Hematopoietic multipotent progenitor cell treated with erythropoietin and hydrocortisone succinate and interleukin-3 and kit ligand, for 6 days (in vitro differentiated cells): Measurements from ENCODE around the gene DYNLL2.
"Not testable (repeated sequence)": the region's sequence is repeated elsewhere in the genome, so short reads cannot be mapped to it uniquely, and the experiment has no call there.

Experiments
- DNase-seq: peaks from one replicate; pipeline ENCODE4 v3.0.0-alpha.2; 2015

The DYNLL2 gene

DNA sequence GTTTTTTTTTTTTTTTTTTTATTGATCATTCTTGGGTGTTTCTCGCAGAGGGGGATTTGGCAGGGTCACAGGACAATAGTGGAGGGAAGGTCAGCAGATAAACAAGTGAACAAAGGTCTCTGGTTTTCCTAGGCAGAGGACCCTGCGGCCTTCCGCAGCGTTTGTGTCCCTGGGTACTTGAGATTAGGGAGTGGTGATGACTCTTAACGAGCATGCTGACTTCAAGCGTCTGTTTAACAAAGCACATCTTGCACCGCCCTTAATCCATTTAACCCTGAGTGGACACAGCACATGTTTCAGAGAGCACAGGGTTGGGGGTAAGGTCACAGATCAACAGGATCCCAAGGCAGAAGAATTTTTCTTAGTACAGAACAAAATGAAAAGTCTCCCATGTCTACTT lies 10.0 kb upstream of the DYNLL2 start:
- not testable (repeated sequence) for DNase-seq

DNA sequence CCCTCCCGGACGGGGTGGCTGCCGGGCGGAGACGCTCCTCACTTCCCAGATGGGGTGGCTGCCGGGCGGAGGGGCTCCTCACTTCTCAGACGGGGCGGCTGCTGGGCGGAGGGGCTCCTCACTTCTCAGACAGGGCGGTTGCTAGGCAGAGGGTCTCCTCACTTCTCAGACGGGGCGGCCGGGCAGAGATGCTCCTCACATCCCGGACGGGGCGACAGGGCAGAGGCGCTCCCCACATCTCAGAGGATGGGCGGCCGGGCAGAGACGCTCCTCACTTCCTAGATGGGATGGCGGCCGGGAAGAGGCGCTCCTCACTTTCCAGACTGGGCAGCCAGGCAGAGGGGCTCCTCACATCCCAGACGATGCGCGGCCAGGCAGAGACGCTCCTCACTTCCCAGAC lies 8.8 kb upstream of the DYNLL2 start:
- not testable (repeated sequence) for DNase-seq

DNA sequence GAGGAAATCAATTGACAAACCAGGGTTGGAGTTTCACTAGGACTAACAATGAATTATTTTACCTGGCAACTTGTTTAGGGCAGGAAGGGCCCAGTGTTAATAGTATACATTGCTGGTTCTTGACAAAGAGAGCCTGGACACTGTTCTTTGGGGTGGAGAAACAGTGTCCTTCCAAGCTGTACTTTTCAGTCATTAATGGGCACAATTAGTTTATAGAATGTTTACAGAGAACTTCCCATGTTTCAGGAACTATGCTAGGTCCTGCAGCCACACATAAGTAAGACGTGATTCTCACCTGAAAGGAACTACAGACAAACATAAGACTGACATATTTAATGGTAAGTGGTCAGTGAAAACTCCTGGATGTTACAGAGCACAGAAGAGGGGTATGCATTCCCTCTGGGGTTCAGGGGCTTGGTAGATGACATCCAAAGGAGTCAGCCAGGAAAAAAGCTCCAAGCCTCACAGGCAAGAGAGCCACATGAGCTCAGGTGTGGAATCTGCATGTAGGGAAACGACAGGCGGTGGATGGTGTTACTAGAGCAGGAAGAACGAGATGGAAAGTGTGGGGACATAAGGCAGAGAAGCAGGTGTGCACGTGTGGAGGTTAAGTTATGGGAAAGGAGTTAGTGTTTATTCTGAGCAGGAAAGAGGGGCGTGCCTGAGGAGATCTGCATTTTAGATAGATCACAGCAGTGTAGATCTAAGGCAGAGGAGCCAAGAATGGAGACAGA lies 3.8 kb upstream of the DYNLL2 start:
- no peak for DNase-seq

DNA sequence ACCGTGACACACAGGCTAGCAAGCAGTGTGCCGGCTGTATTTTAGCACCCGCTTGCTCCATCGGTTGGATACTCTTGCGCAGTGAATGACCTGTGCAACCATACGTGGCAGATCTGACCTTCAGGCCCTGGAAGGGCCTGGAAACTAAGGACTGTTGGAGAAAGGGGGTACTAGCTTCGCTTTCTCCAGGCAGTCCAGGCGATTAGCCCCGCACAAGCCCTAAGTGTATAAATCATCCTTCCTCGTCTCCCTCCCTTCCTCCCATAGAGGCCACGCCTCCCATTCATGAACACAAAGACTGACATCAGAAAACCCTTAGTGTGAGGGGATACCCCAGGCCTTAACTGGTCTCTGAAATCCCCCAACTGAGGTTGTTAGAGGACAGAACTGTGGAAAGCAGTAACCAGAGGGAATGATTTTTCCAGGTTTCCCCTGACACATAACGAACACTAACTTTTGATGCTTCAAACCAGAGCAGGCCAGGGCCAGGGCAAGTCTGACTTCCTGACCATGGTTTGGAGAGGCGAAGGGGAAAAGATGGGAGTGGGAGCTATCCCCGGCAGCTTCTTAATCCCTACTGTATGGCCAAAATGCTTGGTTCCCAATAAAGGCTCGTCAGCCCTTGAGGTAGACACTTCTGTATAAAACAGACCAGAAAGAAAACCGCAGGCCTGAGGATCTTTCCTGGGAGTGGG lies 1.4 kb upstream of the DYNLL2 start:
- DNase-seq = no peak

DNA sequence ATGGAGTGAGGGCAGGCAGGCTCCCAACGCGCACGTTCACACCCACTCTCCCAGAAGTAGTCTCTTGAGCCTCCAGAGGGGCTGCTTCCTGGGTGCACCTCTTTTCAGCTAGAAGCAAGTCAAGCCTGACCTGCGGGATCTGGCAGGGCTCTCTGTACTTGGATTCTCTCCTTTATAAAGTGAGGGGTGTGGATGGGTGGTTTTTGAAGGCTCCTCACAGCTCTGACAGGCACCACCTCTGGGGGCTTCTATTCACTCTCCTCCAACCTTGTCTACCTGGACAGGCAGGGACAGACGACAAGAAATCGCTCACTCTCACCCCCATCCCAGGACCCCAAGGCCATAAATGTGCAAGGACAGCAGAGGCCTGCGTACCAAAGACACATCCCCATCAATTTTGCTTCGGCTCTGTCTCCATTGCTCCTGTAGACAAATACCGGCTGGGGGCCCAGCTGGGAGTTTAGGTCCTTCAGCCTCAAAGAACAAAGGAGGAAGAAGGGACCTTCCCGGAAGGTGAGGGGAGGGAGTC lies 814 bp upstream of the DYNLL2 start:
- DNase-seq = no peak

DNA sequence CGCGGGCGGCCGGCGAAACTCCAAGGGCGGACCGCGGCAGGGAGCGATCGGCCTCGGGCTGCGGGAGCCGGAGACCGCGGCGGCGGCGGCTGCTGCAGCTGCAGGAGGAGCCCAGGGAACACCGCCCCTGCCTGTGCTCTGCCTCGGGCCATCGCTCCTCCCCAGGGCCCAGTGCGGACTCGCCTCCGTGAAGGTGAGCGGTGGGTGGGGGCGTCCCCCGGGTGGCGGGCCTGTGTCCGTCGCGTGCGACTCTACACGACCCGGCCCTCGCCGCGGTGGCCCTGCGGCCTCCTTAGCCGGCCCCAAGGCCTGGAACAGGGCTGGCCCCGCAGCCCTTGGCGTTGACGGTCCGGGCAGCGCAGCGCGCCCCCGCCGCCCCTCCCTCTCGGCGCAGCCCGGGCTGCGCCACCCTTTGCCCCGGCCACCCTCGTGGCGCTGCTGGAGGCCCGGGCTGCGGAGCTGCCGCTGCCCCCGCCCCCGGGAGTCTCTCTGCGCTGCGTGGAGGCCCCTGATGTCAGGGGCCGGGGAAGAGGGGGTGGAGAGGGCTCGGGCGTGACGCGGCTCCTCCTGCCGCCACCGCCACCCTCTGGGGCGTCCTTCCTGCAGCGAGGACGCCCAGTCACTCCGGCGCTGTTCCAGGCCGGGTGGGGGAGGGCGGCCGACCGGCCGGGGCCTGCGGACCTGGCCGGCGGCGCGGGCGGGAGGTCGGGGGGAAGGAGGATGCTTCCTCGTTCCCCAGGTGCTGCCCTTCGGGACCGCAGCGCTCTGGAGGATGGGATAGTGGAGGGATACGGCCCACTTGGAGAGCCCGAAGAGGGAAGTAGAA lies 485 bp downstream of the DYNLL2 start:
- peak; percentile 78 for DNase-seq

DNA sequence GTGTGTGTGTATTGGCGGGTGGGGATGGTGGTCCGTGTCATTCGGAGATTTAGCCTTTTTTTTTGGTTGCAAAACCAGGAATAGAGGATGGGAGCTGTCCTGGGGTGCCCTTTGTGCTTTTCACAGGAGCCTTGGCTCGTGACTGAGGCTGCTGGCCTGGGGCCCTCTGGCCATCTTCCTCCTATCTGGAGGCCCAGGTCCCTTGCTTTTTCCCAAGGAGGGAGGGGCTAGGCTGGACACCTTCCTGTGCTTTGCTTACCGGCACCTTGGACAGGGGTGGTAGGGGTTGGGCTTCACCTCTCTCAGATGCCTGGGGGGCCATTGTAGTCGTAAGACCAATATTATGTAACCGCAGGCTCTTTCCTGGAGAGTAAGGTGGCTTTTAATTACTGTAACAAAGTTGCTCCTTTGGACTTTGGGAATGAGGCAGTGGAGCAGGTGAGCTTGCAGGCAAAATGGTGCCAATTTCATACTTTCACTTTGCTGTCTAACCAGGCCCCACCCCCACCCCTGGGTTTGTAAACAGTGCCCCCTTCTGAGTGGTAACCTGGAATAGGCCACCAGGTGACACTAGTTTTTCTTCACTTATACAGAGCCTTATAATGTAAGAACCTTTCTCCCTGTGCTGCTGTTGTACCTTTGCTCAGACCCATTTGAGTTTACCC lies 1.2 kb downstream of the DYNLL2 start:
- peak; percentile 83 for DNase-seq

DNA sequence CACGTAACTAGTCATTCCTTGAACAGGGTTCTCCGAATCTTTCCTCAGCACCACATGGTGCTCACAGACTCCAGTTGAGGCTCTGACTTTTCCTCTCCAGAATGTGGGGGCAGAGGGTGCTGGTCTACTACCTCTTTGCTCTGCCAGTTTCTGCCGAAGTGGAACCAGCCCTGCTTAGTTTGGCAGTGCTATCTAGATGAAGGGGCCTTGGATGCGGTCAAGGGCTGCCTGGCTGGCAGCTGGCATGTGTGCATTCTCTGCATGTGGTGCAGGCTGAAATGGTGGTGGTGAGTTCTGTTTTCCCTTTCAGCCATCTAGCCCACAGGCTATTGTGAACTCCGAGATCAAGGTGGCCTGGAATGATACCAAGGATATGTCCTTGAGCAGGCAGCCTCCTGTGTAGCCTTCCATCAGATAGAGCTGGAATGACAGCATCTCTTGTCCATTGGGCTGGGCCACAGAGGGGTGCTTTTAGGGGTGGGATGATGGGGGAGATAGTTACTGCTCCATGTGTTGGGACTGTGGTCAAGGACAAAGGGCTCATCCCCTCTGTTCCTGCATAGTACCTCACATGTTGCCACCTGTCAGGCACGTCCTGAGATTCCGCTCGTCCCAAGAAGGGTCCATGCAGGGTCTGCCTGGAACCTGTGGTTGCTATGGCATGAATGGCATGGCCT lies 2.0 kb downstream of the DYNLL2 start:
- DNase-seq = peak; percentile 23

DNA sequence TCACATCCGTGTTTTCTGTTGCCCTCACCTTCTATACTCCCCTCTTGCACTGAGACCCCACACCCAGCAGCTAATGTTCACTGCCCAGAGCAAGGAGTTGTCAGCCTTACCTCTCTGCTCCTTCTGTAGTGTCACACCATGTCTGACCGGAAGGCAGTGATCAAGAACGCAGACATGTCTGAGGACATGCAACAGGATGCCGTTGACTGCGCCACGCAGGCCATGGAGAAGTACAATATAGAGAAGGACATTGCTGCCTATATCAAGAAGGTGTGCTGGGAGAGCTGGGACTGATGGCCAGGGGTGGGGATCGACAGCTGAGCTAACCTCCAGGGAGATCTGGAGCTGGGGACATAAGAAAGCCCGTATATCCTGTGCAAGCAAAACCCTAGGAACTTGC lies 3.7 kb downstream of the DYNLL2 start:
- no peak for DNase-seq

DNA sequence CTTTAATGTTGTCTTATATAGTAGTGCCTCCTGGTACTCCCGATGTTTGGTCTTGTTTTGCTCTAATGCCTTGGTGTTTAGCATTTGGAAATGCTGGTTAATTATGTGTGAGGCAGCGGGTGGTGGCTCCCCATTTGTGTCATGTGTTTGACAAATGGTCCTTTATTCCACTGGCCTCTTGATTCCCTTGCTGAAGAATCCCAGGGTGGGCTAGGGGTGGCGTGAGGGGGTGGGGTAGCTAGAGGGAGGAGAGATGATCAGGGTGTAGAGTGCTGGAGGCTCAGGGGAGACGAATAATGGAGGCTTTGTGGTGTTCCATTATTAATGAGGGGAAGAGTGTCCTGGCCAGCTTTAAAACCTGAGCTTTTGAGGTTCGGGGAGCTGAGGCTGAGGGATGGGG lies 5.4 kb downstream of the DYNLL2 start:
- no peak for DNase-seq

DNA sequence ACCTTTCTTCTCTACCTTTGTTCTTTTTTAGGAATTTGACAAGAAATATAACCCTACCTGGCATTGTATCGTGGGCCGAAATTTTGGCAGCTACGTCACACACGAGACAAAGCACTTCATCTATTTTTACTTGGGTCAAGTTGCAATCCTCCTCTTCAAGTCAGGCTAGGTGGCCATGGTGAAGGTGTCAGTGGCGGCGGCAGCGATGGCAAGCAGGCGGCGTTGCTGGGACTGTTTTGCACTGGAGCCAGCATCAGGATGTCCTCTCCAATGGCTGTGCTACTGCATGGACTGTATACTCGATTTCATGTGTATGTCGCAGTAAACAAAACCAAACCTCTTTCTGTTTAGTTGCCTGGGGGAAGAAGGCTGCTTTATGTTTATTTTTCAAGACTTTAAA lies 5.9 kb downstream of the DYNLL2 start:
- no peak for DNase-seq

DNA sequence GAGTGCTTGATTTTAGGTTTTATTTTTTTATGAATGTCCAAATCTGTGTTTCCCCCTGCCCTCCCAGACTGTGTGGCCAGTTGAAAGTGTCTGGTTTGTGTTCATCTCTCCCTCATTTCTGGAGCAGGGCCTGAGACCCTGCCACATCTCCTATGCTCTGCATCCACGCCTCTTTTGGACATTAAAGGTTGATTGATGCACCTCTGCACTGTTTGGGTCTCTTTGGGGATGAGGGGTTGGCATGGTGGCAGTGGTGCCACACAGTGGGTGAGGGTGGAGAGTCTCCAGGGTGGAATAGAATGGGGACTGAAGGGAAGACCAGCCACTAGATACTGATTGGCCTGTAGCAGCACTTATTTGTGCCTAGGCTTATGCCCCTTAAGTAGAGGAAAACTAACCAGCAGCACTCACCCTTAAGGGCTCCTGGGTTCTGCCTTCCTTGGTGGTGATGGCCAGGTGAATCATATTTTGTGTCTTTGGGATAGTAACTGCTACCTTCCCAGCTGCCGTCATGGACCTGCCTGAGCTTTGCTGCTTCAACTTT lies 7.9 kb downstream of the DYNLL2 start:
- DNase-seq = no peak

DNA sequence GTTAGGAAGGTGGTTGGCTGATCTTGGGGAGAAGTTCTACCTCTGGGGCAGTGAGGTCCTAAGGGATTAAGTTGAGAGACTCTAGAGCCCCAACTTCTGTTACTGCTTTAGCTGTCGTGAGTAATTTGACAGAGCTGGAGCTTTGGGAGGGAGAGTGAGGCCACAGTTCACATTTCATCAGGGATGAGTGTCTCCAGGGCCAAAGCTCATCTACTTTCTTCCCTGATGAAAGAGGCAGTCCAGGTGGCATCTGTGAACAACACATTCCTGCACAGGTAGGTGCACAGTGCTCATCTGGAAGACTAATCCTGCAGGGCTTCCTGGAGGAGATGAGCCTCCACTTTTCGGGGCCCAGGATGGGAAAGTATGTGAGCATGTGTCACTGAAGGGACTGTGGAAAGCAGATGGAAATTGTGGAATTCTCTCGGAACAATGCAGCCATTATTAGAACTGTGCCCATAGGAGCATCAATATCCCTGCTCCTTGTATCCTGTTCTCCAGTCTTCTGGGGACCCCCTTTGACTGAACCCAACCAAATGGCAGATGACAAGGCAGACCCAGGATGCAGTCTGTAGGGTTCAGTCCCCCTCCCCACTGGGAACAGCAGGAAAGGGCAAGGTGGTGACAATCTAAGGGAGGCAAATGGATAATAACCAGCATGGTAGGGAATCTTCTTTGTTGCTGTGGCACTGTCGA lies 9.0 kb downstream of the DYNLL2 start:
- no peak for DNase-seq

DNA sequence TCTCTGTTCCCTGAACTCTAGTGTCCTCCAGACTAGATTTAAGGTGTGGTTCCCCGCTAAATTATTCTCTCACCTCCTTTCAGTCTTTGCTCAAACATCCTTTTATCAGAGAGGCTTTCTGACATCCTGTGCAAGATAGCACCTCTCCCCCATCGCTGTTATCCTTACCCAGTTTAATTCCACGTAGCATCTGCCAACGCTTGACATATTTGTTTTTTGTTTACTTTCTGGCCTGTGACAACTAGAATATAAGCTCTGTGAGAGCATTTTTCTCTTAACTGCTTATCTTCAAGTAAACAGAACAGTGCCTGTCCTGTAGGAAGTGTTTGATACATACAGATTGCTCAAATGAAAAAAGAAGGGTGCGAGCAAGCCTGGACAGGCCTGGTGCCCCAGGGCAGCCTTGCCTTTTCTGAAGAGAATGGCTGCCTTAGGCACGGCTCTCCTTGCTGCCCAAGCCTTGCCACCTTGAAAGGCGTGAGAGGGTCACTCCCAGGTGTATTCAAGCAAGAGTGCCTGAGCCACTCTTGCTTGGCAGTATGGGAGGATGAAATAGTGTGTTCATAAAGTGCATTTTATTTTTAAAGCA lies 9.7 kb downstream of the DYNLL2 start:
- no peak for DNase-seq

DNA sequence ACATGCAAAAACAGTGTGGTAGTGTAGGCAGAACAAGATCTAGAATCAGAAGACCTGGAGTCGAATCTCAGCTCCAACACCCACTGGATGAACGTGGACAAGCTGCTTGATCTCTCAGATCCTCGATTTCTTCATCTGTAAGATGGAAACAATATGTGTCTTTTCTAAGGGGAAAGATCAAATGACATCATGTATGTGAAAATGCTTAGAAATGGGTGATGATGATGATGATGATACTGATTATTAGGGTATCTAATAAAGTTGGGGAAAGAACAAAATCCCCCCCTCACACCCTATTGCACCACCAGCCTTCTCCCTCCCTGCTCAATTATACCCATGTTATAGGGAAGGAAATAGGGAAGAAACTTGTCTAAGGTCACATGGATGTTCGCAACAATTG lies 10.9 kb downstream of the DYNLL2 start:
- no peak for DNase-seq

DNA sequence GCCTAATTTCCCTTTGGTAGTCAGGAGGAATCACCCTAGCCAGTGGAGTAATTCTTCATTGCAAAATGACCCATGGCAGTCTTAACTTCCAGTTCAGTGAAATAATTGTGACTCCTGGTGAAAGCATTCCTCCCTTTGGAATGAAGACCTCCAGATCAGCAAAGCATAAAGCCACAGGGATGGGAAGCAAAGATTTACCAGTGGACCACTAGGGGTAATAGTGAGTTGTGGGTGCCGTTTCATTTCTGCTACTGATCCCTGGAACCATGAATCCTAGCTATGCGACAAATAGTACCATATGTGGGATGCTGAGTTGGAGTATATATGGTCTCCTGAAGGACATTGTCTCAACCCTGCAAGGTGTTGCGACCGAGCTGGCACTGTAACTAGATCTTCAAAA lies 13.7 kb downstream of the DYNLL2 start:
- no peak for DNase-seq

DNA sequence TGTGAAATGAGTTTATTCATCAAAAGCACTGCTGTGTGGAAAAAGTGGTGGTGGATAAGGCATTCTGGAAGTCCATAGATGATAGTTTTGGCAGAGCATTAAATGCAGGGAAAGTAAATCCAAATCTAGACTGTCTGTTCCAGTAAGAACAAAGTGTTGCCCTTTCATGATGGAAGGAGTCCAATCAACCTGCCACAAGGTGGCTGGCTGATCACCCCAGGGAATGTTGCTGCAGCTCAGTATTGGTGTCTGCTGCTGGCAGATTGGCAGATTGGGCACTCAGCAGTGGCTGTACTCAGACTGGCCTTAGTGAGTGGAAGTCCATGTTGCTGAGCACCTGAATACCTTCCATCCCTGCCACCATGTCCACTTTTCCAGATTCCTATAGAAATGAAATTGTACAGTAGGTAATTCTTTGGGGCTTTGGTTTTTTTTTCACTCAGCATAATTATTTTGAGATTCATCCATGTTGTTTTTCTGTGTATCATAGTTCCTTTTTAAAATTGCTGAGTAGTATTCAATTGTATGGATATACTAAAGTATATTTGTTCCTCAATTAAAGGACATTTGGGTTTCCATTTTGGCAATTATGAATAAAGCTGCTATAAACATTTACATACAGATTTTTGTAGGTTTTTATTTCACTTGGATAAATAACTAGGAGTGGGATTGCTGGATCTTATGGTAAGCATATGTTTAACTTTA lies 14.3 kb downstream of the DYNLL2 start:
- DNase-seq = no peak

DNA sequence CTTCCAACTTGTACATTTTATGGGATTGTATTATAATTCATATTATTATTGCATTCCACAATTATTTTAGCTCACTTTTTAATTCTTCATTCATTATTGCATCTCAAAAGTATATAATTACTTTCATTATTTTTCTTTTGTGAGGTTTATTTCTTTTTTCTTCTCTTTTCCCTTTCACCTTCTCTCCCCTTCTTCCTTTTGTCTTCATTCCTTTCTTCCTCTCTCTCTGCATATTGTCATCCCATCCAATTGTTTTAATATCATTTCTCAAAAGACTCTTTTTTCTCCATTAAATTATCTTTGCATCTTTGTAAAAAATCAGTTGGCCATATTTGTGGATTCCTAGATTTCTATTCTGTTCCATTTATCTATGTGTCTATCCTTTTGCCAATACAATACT lies 17.3 kb downstream of the DYNLL2 start:
- DNase-seq = no peak

DNA sequence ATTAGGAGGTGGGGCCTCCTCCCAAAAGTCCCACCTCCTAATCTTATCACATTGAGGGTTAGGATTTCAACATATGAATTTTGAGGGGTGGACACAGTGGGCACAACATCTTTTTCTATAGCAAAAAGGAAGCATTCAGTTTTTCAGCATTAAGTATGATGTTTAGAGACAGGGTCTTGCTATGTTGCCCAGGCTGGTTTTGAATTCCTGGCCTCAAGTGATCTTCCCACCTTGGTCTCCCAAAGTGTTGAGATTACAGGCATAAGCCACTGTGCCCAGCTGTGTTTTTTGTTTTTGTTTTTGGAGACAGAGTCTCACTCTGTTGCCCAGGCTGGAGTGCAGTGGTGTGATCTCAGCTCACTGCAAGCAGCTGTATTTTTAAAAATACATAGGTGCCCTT lies 18.7 kb downstream of the DYNLL2 start:
- DNase-seq = not testable (repeated sequence)

DNA sequence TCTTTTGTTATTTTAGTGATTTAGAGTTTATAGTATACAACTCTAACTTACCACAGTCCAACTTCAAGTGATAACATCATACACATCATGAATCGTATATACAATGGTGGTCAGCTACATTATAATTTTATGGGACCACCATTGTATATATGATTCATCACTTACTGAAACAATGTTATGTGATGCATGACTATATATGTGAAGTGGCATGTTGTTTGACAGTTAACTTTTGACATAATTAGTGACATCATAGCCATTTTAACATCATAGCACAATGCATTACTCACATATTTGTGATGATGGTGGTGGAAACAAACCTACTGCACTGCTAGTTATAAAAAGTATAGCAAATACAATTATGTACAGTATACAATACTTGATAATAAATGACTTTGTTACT lies 21.9 kb downstream of the DYNLL2 start:
- no peak for DNase-seq
